Measurements from ENCODE around the gene RETREG1.

- TF ChIP-seq CTCF (conservative IDR thresholded peaks at IDR 0.05; ENCODE audit: low read length) (no peak), EZH2phosphoT487 (IDR thresholded peaks at IDR 0.05; ENCODE audit: borderline replicate concordance) (no peak)
Measured at GRCh38 chr5:16485656-16486055, 131.1 kb downstream of the RETREG1 start.
